Measurements from ENCODE around the gene FAM111A.

FAM111A gene

GRCh38 chr11:59181746-59182456 lies 39.2 kb downstream of the FAM111A start:
- DNase-seq, result no peak

GRCh38 chr11:59182457-59183151 lies 39.9 kb downstream of the FAM111A start:
- no peak for DNase-seq

GRCh38 chr11:59183771-59184170 lies 41.1 kb downstream of the FAM111A start:
- no peak for DNase-seq

DNA sequence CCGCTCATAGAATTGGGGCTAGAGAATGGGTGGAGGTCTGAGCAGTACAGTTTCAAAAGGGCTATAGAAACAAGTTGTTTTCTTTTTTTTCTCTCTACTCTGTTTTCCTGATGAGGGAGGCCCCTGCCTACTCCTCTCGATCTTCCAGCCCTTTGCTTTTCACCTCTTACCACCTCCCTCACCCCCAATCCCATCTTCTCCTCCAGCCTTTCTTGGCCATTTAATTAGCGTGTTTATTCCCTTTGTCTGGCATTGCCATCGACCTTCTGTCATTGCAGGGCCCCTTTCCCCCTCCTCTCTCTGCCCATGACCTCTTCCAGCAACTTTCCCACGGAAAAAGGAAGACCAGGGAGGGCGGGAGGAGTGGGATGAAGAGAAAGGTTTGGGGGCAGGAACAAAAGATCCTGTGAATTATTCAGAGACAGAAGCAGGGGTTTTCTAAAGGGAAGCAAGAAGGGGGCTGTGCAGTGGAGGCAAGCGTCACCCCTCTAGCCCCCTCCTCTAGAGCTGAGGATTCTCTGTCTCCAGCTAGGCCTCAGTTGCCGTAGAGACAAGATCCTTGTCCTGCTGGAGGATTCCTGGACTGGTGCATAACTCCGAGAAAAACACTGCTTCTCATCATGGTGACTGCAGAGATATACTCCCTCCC lies 42.2 kb downstream of the FAM111A start:
- DNase-seq, result no peak

GRCh38 chr11:59185386-59185945 lies 42.8 kb downstream of the FAM111A start:
- DNase-seq, result no peak

- peak; percentile 42 for DNase-seq
Observed at GRCh38 chr11:59186130-59186594, 43.5 kb downstream of the FAM111A start.

GRCh38 chr11:59187035-59187434 lies 44.4 kb downstream of the FAM111A start:
- no peak for DNase-seq

- no peak for DNase-seq
Observed at GRCh38 chr11:59187587-59187986, 44.9 kb downstream of the FAM111A start.

GRCh38 chr11:59188954-59189353 lies 46.3 kb downstream of the FAM111A start:
- no peak for DNase-seq

DNA sequence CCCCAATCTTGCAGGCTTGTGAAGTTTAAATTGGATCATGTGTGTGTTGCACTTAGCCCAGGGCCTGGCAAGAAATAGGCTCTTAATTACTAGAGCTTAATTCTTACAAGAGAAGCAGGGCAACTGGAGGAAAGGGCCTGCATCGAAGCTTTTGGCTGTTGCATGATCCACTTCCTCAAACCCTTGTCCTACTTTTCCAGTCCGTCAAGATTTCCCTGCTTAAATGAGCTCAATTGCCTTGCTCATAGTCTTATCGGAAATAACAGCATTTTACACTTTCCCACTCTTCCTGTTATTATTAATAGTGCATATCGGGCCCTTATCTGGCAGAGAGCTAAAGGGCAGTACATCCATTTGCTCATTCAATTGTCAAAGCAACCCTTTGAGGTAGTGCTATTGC lies 47.3 kb downstream of the FAM111A start:
- DNase-seq, result no peak

DNA sequence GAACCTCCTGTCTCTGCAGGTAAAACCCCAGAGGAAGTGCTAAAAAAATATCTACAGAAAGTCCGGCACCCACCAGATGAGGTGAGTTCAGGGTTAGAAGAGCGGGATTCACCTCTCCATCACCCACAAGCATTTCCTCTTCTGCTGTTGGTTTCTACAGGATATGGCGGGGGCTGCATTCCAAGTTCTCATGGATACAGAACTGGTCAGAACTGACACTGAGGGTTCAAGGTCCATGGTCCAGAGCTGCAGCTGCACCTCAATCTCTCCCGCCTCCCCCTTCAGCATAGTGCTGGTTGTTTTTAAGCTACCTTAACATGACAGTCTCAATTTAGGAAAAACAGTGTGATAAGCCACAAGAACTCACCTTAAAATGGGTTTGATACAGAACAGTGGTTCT lies 48.4 kb downstream of the FAM111A start:
- no peak for DNase-seq

- DNase-seq, result no peak
Observed at GRCh38 chr11:59191890-59192289, 49.2 kb downstream of the FAM111A start.

- no peak for DNase-seq
Observed at GRCh38 chr11:59192446-59193020, 49.9 kb downstream of the FAM111A start.

- DNase-seq, result no peak
Observed at GRCh38 chr11:59193587-59194130, 51.0 kb downstream of the FAM111A start.

GRCh38 chr11:59195586-59195985 lies 52.9 kb downstream of the FAM111A start:
- DNase-seq, result no peak

DNA sequence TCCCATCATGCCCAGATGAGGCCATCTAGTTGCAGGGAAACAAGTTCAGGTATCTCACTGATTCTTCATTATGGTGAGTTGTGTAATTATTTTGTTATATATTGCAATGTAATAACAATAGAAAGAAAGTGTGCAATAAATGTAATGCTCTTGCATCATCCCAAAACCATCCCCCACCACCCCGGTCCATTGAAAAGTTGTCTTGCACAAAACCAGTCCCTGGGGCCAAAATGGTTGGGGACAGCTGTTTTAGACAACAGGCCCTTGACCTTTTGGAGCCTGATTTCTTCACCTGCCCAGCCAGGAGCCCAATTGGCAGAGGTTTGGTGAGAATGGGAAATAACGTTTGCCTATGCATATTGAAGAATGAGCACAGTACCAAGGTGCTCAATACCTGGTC lies 54.1 kb downstream of the FAM111A start:
- DNase-seq, result no peak

- no peak for DNase-seq
Observed at GRCh38 chr11:59197991-59198390, 55.3 kb downstream of the FAM111A start.

GRCh38 chr11:59198726-59199125 lies 56.1 kb downstream of the FAM111A start:
- DNase-seq, result no peak

DNA sequence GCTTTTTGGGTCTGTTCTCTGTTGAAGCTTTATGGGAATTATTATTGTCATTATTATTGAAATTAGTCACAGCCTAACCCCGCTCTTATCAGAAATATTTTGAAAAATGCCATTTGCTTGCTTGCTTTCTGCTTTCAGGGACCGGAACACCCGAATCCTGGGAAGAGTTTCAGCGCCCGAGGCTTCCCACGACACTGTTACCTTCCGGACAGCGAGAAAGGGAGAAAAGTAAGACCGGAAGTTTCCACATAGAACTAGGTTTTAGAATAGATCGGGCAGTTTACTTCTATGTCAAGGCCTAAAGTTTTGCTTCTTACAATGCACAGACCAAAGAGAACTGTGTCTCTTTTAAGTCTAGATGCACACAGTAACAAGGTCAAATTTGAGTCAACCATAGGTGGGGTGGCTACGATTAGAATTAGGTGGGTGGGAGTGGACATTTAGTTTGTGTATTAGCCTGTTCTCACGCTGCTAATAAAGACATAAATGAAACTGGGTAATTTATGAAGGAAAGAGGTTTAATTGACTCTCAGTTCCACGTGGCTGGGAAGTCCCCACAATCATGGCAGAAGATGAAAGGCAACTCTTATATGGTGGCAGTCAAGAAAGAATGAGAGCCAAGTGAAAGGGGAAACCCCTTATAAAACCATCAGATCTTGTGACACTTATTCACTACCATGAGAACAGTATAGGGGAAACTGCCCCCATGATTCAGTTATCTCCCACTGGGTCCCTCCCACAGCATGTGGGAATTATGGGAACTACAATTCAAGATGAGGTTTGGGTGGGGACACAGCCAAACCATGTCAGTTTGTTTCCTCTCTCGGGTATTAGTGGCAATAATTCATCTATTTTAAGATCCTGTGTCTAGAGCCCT lies 57.1 kb downstream of the FAM111A start:
- no peak for DNase-seq

DNA sequence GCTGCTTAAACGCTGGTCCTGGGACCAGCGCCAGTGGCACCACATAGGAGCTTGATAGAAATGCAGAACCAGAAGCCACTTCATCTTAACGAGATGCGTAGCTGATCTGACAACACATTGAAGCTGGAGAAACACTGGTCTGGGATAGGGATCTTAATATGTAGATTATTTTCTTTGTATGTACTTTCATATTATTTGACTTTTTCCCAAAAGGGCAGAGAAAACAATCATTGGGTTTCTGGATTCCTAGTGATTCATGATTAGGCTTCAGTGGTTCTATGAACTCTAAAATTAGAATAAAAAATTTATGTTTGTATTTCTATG lies 57.7 kb downstream of the FAM111A start:
- DNase-seq, result no peak

- DNase-seq, result no peak
Observed at GRCh38 chr11:59201353-59201752, 58.7 kb downstream of the FAM111A start.

Measured in stimulated activated CD4-positive, alpha-beta T cell treated with anti-CD3 and anti-CD28 coated beads, Interleukin-1b, Interleukin-23, amount 100 ng/mL, for 48 hours (primary cell).